Heart right ventricle (tissue), 16 donors: Measurements from ENCODE around the gene CDH2. TPM values are rescaled to one million over a fixed set of nuclear protein-coding genes. Genes with fewer than 3 reads are reported as not detected.
A peak's percentile ranks its signal among the peaks of the same experiment; 100 is the strongest.

Experiments
- ATAC-seq, 8 donors: fragments of 200-7000 bp; cut with Tn5 transposase; one replicate each; pipeline ENCODE4 v1.9.1; 2020; ENCODE audit warnings: mild to moderate bottlenecking in 8 of 8, moderate library complexity in 8 of 8, moderate number of reproducible peaks in 1 of 8
- DNase-seq, 2 donors: peaks; one replicate each; pipeline ENCODE4 v3.0.0-alpha.2; 2020
- H3K27ac ChIP-seq, 10 donors: fragments of 200-600 bp; sonication (generic) in 2 of 10; one replicate each; pipeline versions ENCODE4 v1.5.0 to v1.8.0; 2020 to 2022; ENCODE audit warnings: mild to moderate bottlenecking in 3 of 10
- H3K27me3 ChIP-seq, 7 donors: fragments of 200-600 bp; one replicate each; pipeline ENCODE4 v1.8.0; 2021 to 2022; ENCODE audit warnings: mild to moderate bottlenecking in 2 of 7
- H3K36me3 ChIP-seq, 9 donors: fragments of 200-600 bp; sonication (generic) in 1 of 9; one replicate each; pipeline versions ENCODE4 v1.5.0 to v1.8.0; 2020 to 2022; ENCODE audit warnings: mild to moderate bottlenecking in 2 of 9
- H3K4me1 ChIP-seq, 9 donors: fragments of 200-600 bp; sonication (generic) in 1 of 9; one replicate each; pipeline versions ENCODE4 v1.5.0 to v1.8.0; 2020 to 2022; ENCODE audit warnings: mild to moderate bottlenecking in 4 of 9
- H3K4me3 ChIP-seq, 10 donors: fragments of 200-600 bp; sonication (generic) in 2 of 10; one replicate each; pipeline versions ENCODE4 v1.5.0 to v1.8.0; 2020 to 2022; ENCODE audit warnings: mild to moderate bottlenecking in 7 of 10, moderate library complexity in 2 of 10
- H3K9me3 ChIP-seq, 11 donors: fragments of 200-600 bp in 10 of 11; sonication (generic) in 2 of 11; one replicate each; pipeline versions ENCODE4 v1.5.0 to v1.8.0; 2013 to 2022; ENCODE audit warnings: mild to moderate bottlenecking in 2 of 11, control low read depth in 1 of 11, moderate library complexity in 1 of 11
- CTCF ChIP-seq, 9 donors: fragments of 200-600 bp; sonication (generic) in 2 of 9; IDR thresholded peaks; one replicate each; pipeline versions ENCODE4 v1.5.0 to v1.8.0; 2021 to 2022; ENCODE audit warnings: antibody characterized with exemption in 9 of 9, mild to moderate bottlenecking in 5 of 9, moderate library complexity in 1 of 9
- WGBS, 2 donors: extraction: QIAGEN DNeasy Blood & Tissue Kit; methylation state at CpG; one replicate each; pipeline ENCODE4 v1.1.7; 2013; ENCODE audit warnings: inconsistent platforms in 1 of 2; 5-methylcytosine and 5-hydroxymethylcytosine counted together
- intact Hi-C, 10 donors: fragments of 100-400 bp; cut with DNase I; formaldehyde crosslinking; loops; one replicate each; pipeline versions ENCODE4 v1.11.1 to v1.14.2; 2022
- polyA plus RNA-seq, 2 donors: library from polyadenylated mRNA; stranded (reverse); fragments of 200-250 nt; gene quantifications; one replicate each; pipeline ENCODE4 v1.2.3, GENCODE V29; 2013
- total RNA-seq, 10 donors: library from RNA; stranded (reverse); fragmentation: NEBNext Ultra II Directional in 3 of 10; extraction: Animal tissue kit (Norgen Biotek cat#: 25700) in 3 of 10; gene quantifications; one replicate each; pipeline versions ENCODE4 v1.2.1 to v1.2.4, GENCODE V29; 2021 to 2023
- donor health status: Arrhythmogenic right ventricular cardiomyopathy.
- donor health status: ischemic (EF 13 %, LVEDD 7.1; RV severe dilation, severe dysfunction).
- donor health status: healthy with polysubstance abuse.
- donor health status: DM: no; HTN: yes; CAD: no.
- donor health status: DM: no; HTN: no; CAD: no.
- donor health status: ischemic (EF 25% LVEDD 6.9; RV normal size, moderate dysfunction).
- donor health status: ischemic (EF 25% LVEDD 5.7; RV mildly dilated, moderate dysfunction).
- donor health status: healthy.
- donor health status: DM: yes; HTN: yes; CAD: no.
- donor health status: Ischemic cardiomyopathy.
- donor health status: ischemic (EF 35%, LVEDD 5.7; RV mildly dilated, moderate dysfunction).
- donor health status: nonischemic (EF 11% LVEDD 7.7; RV severe dilation, severe dysfunction).
- donor health status: DM: yes; HTN: yes; CAD: no.
- donor health status: PGD.
- donor health status: ischemic (EF 29% LVEDD 5.4; RV normal size, mild dysfunction).
- donor health status: nonischemic (EF 23%, LVEDD 6.1; RV moderate dilation, normal function).

Gene CDH2
- total and polyA plus RNA-seq, 12 donors: 50.3 to 575 (median 448) TPM

GRCh38 chr18:28108254-28108653, 68.7 kb downstream of the CDH2 start:
- peaks cover 0 to 60% (median 13%) of the 10 kb centered on the region in 9 donors for H3K4me1 ChIP-seq
- H3K27ac ChIP-seq: peak overlapping the region in 5 of 10 donors; percentile 45 to 88 (median 85)
- TF ChIP-seq CTCF (IDR thresholded peaks at IDR 0.05): no peak
- ATAC-seq (no peak), DNase-seq (no peak)
- no peaks in the 10 kb centered on the region for H3K9me3 ChIP-seq
- H3K27me3 ChIP-seq: no peaks in the 10 kb centered on the region
- no peak overlapping the region for H3K4me3 ChIP-seq
- no peaks in the 10 kb centered on the region for H3K36me3 ChIP-seq
- intact Hi-C loops: loop anchor here in 3 of 10 donors (5.0 to 10.0 kb wide), 2 partner anchors 93 to 331 kb away; no protein-coding TSS in a partner anchor
- WGBS, 2 donors: 94 to 98% methylated on average over 1 of the region's 1 CpG

GRCh38 chr18:28099237-28099636, 77.7 kb downstream of the CDH2 start:
- no peaks in the 10 kb centered on the region for H3K36me3 ChIP-seq
- no peak overlapping the region for H3K4me3 ChIP-seq
- TF ChIP-seq CTCF (IDR thresholded peaks at IDR 0.05): no peak
- ATAC-seq: no peak
- H3K27ac ChIP-seq: peak overlapping the region in 1 of 10 donors; percentile 17
- H3K4me1 ChIP-seq: peaks cover 0 to 13% (median 0%) of the 10 kb centered on the region in 9 donors
- peaks cover 0 to 13% (median 0%) of the 10 kb centered on the region in 11 donors for H3K9me3 ChIP-seq
- intact Hi-C loops: loop anchor here in 2 of 10 donors (10.0 kb wide), 2 partner anchors 84 to 94 kb away; no protein-coding TSS in a partner anchor
- no peak for DNase-seq
- no peaks in the 10 kb centered on the region for H3K27me3 ChIP-seq

GRCh38 chr18:28095631-28096030, 81.3 kb downstream of the CDH2 start:
- DNase-seq (no peak), ATAC-seq (peak in 2 of 8 donors; percentile 18 to 39)
- whole genome bisulfite sequencing, 2 donors: 88 to 91% methylated on average over 4 of the region's 4 CpGs
- intact Hi-C loops: loop anchor here in 2 of 10 donors (10.0 kb wide), 2 partner anchors 81 to 91 kb away; no protein-coding TSS in a partner anchor
- no peaks in the 10 kb centered on the region for H3K27me3 ChIP-seq
- H3K9me3 ChIP-seq: peaks cover 0 to 13% (median 0%) of the 10 kb centered on the region in 11 donors
- no peak overlapping the region for H3K4me3 ChIP-seq
- H3K27ac ChIP-seq: peak overlapping the region in 1 of 10 donors; percentile 15
- H3K36me3 ChIP-seq: no peaks in the 10 kb centered on the region
- TF ChIP-seq CTCF (IDR thresholded peaks at IDR 0.05): no peak
- peaks cover 0 to 24% (median 3%) of the 10 kb centered on the region in 9 donors for H3K4me1 ChIP-seq

- peak in 1 of 8 donors; percentile 15 for ATAC-seq
- intact Hi-C loops: loop anchor here in 2 of 10 donors (10.0 kb wide), 2 partner anchors 80 to 90 kb away; no protein-coding TSS in a partner anchor
These were observed 81.9 kb downstream of the CDH2 start for GRCh38 chr18:28095041-28095440.

More at GRCh38 chr18:28095041-28095440, 81.9 kb downstream of the CDH2 start:
- TF ChIP-seq CTCF (IDR thresholded peaks at IDR 0.05): no peak
- H3K27ac ChIP-seq: no peak overlapping the region
- no peak for DNase-seq
- no peaks in the 10 kb centered on the region for H3K27me3 ChIP-seq
- 78 to 82% methylated on average over 3 of the region's 3 CpGs for WGBS, 2 donors
- no peaks in the 10 kb centered on the region for H3K36me3 ChIP-seq
- peaks cover 0 to 13% (median 0%) of the 10 kb centered on the region in 11 donors for H3K9me3 ChIP-seq
- peaks cover 0 to 30% (median 5%) of the 10 kb centered on the region in 9 donors for H3K4me1 ChIP-seq
- H3K4me3 ChIP-seq: no peak overlapping the region
